ENCODE results near the gene PIGU. TPM values are rescaled to one million over a fixed set of nuclear protein-coding genes. Genes with fewer than 3 reads are reported as not detected.

Gene PIGU
- total and polyA plus RNA-seq, 2 of the 13 experiments (the other 11 are each of a cell fraction or from before 2014, with no cell fraction given), result 45.5 to 231 TPM

GRCh38 chr20:34703424-34704176 is 26.7 kb upstream of the PIGU start (continued):
- TF ChIP-seq ZSCAN12 (CRISPR knock-in tag; IDR thresholded peaks at IDR 0.05) (no peak), KLF16 (CRISPR knock-in tag; IDR thresholded peaks at IDR 0.05) (no peak; a peak in 2 of 4 replicates), ZFP36L1 (CRISPR knock-in tag; IDR thresholded peaks at IDR 0.05) (no peak; the same call in none of the 2 replicates), SRY (CRISPR knock-in tag; IDR thresholded peaks at IDR 0.05) (peak; percentile 82), MAFK (conservative IDR thresholded peaks at IDR 0.05 in 1 of 2, IDR thresholded peaks at IDR 0.05 in 1 of 2; ENCODE audit: low read length in 2 of 2) (no peak), SMARCE1 (IDR thresholded peaks at IDR 0.05; ENCODE audit: borderline replicate concordance) (no peak), ZSCAN5A (CRISPR knock-in tag; IDR thresholded peaks at IDR 0.05; ENCODE audit: borderline replicate concordance) (0 out of 2 replicates have a peak, but pooled peaks have one; percentile 37), TCF7 (IDR thresholded peaks at IDR 0.05; ENCODE audit: low read depth) (no peak), STAT6 (CRISPR knock-in tag; IDR thresholded peaks at IDR 0.05; ENCODE audit: borderline replicate concordance) (no peak), TOPORS (CRISPR knock-in tag; IDR thresholded peaks at IDR 0.05) (peak; percentile 25; the same call in 1 of the 2 replicates), FLYWCH1 (CRISPR knock-in tag; IDR thresholded peaks at IDR 0.05) (no peak), DDIT3 (CRISPR knock-in tag; IDR thresholded peaks at IDR 0.05) (0 out of 2 replicates have a peak, but pooled peaks have one; percentile 39), ZXDC (CRISPR knock-in tag; IDR thresholded peaks at IDR 0.05) (no peak), TIGD3 (CRISPR knock-in tag; IDR thresholded peaks at IDR 0.05; ENCODE audit: borderline replicate concordance) (peak; percentile 94), RAD21 (CRISPR knock-in tag; IDR thresholded peaks at IDR 0.05) (no peak; the same call in none of the 2 replicates), BRCA1 (CRISPR knock-in tag; IDR thresholded peaks at IDR 0.05) (no peak), SATB2 (CRISPR knock-in tag; IDR thresholded peaks at IDR 0.05) (no peak; the same call in 1 of the 2 replicates), RELA (CRISPR knock-in tag; IDR thresholded peaks at IDR 0.05) (no peak), ZNF790 (CRISPR knock-in tag; IDR thresholded peaks at IDR 0.05; ENCODE audit: borderline replicate concordance) (0 out of 2 replicates have a peak, but pooled peaks have one; percentile 34), ZNF124 (CRISPR knock-in tag; IDR thresholded peaks at IDR 0.05) (0 out of 2 replicates have a peak, but pooled peaks have one; percentile 41), KLF15 (CRISPR knock-in tag; IDR thresholded peaks at IDR 0.05; ENCODE audit: borderline replicate concordance) (no peak; the same call in 1 of the 2 replicates)
